Testis (tissue), 3 donors: ENCODE results near the gene APC2. TPM values are rescaled to one million over a fixed set of nuclear protein-coding genes. Genes with fewer than 3 reads are reported as not detected.
A peak's percentile ranks its signal among the peaks of the same experiment; 100 is the strongest.
"Not testable (repeated sequence)": the region's sequence is repeated elsewhere in the genome, so short reads cannot be mapped to it uniquely, and the experiment has no call there.

Source experiments
- DNase-seq: peaks from one replicate; pipeline ENCODE4 v3.0.0-alpha.2; 2019
- H3K27ac ChIP-seq, 2 donors: fragments of 200-600 bp; sonication (generic); one replicate each; pipeline ENCODE4 v1.5.1; 2019
- H3K27me3 ChIP-seq: fragments of 200-600 bp; sonication (generic); one replicate; pipeline ENCODE4 v1.5.1; 2019
- H3K36me3 ChIP-seq: fragments of 200-600 bp; sonication (generic); one replicate; pipeline ENCODE4 v1.5.1; 2017; ENCODE audit warnings: low read depth; ENCODE audit errors: missing control alignments
- H3K4me1 ChIP-seq: fragments of 200-600 bp; sonication (generic); one replicate; pipeline ENCODE4 v1.5.1; 2019
- H3K4me3 ChIP-seq, 2 donors: fragments of 200-600 bp; sonication (generic); one replicate each; pipeline ENCODE4 v1.5.1; 2017 to 2019
- H3K9me3 ChIP-seq: fragments of 200-600 bp; sonication (generic); one replicate; pipeline ENCODE4 v1.5.1; 2017
- CTCF ChIP-seq, 3 experiments: fragments of 450-650 bp in 2 of 3; fragments of 200-600 bp in 1 of 3; sonication (generic) in 1 of 3; IDR thresholded peaks; one replicate each; pipeline ENCODE4 v1.5.1; 2016 to 2019; ENCODE audit warnings: antibody characterized with exemption in 3 of 3, mild to moderate bottlenecking in 2 of 3, moderate library complexity in 1 of 3
- POLR2A ChIP-seq: fragments of 450-650 bp; IDR thresholded peaks from one replicate; pipeline ENCODE4 v1.6.1; 2017; ENCODE audit warnings: antibody characterized with exemption, mild to moderate bottlenecking, moderate library complexity
- WGBS, 2 donors: methylation state at CpG; one replicate each; pipeline ENCODE4 v1.1.5; 2018; 5-methylcytosine and 5-hydroxymethylcytosine counted together
- intact Hi-C: fragments of 100-400 bp; cut with DNase I; formaldehyde crosslinking; loops from one replicate; pipeline ENCODE4 v1.15.1; 2023; ENCODE audit warnings: low total_unique reads
- polyA plus RNA-seq: library from polyadenylated mRNA; stranded (reverse); fragments of 350-450 nt; fragmentation: Illumina TruSeq; extraction: RNeasy Lipid Tissue Mini Kit (QIAGEN cat#74804); gene quantifications from one replicate; pipeline ENCODE4 v1.2.3, GENCODE V29; 2014; ENCODE audit warnings: low read depth, low replicate concordance; ENCODE audit not compliant: insufficient read depth
- total RNA-seq, 2 donors: library from RNA; depleted of rRNA; stranded (reverse); fragments of >200 nt; gene quantifications; one replicate each; pipeline ENCODE4 v1.2.3, GENCODE V29; 2016

The APC2 gene
- total and polyA plus RNA-seq, 3 donors from 2014 or later, result 2.8 to 5.9 (median 4.6) TPM

GRCh38 chr19:1438933-1439354, 11.0 kb upstream of the APC2 start:
- DNase-seq, result no peak
- no peak for TF ChIP-seq CTCF (IDR thresholded peaks at IDR 0.05)
- no peak for TF ChIP-seq POLR2A
- H3K36me3 ChIP-seq, result no peaks in the 10 kb centered on the region

GRCh38 chr19:1439525-1440417, 10.2 kb upstream of the APC2 start:
- peak overlapping the region in 1 of 2 donors; percentile 84 for H3K27ac ChIP-seq
- H3K27me3 ChIP-seq, H3K36me3 ChIP-seq, H3K9me3 ChIP-seq, DNase-seq, intact Hi-C loops: not testable (repeated sequence)
- H3K4me3 ChIP-seq, result peak overlapping the region; percentile 72 to 98
- peaks cover 12% of the 10 kb centered on the region for H3K4me1 ChIP-seq
- 35 to 67% methylated on average over 19 to 57 of the region's 57 CpGs for WGBS, 2 donors

More at GRCh38 chr19:1438933-1439354, 11.0 kb upstream of the APC2 start:
- H3K4me3 ChIP-seq, result peak overlapping the region; percentile 72 to 98
- peaks cover 12% of the 10 kb centered on the region for H3K4me1 ChIP-seq
- H3K27me3 ChIP-seq, result no peaks in the 10 kb centered on the region
- intact Hi-C loops, result no loop called here
- 0 to 1% methylated on average over 13 to 26 of the region's 26 CpGs for WGBS, 2 donors
- H3K9me3 ChIP-seq, result no peaks in the 10 kb centered on the region
- H3K27ac ChIP-seq, result peak overlapping the region; percentile 84 to 89

- 62 to 68% methylated on average over 14 to 15 of the region's 15 CpGs for WGBS, 2 donors
- Histone ChIP-seq H3K4me3 (peak overlapping the region in 1 of 2 donors; percentile 98), H3K36me3 (no peaks in the 10 kb centered on the region), H3K27me3 (no peaks in the 10 kb centered on the region), H3K4me1 (peaks cover 13% of the 10 kb centered on the region), H3K9me3 (no peaks in the 10 kb centered on the region), H3K27ac (no peak overlapping the region)
- intact Hi-C loops, result no loop called here
- TF ChIP-seq POLR2A (no peak), CTCF (IDR thresholded peaks at IDR 0.05) (no peak)
- DNase-seq, result no peak
Measured at GRCh38 chr19:1440418-1440801, 9.5 kb upstream of the APC2 start.

GRCh38 chr19:1441022-1441426, 8.9 kb upstream of the APC2 start:
- WGBS, 2 donors, result 68 to 88% methylated on average over 6 to 9 of the region's 9 CpGs
- H3K4me1 ChIP-seq, result peaks cover 19% of the 10 kb centered on the region
- no peaks in the 10 kb centered on the region for H3K36me3 ChIP-seq
- peaks cover 3% of the 10 kb centered on the region for H3K27me3 ChIP-seq
- intact Hi-C loops, result no loop called here
- no peaks in the 10 kb centered on the region for H3K9me3 ChIP-seq
- TF ChIP-seq POLR2A (no peak), CTCF (IDR thresholded peaks at IDR 0.05) (no peak)
- no peak for DNase-seq
- H3K27ac ChIP-seq, result no peak overlapping the region
- H3K4me3 ChIP-seq, result no peak overlapping the region

GRCh38 chr19:1441677-1442438, 8.1 kb upstream of the APC2 start:
- DNase-seq, result no peak
- Histone ChIP-seq H3K4me3 (no peak overlapping the region), H3K9me3 (no peaks in the 10 kb centered on the region), H3K36me3 (no peaks in the 10 kb centered on the region), H3K27me3 (peaks cover 3% of the 10 kb centered on the region), H3K4me1 (peaks cover 20% of the 10 kb centered on the region), H3K27ac (no peak overlapping the region)
- TF ChIP-seq CTCF (IDR thresholded peaks at IDR 0.05) (no peak), POLR2A (no peak)
- WGBS, 2 donors, result 87% methylated on average over 23 to 25 of the region's 25 CpGs
- intact Hi-C loops, result no loop called here
